ENCODE measurements around the gene NEAT1. TPM values are rescaled to one million over a fixed set of nuclear protein-coding genes. Genes with fewer than 3 reads are reported as not detected.

The NEAT1 gene
- polyA plus RNA-seq, 1 donor from 2014 or later: 4.2 TPM

DNA sequence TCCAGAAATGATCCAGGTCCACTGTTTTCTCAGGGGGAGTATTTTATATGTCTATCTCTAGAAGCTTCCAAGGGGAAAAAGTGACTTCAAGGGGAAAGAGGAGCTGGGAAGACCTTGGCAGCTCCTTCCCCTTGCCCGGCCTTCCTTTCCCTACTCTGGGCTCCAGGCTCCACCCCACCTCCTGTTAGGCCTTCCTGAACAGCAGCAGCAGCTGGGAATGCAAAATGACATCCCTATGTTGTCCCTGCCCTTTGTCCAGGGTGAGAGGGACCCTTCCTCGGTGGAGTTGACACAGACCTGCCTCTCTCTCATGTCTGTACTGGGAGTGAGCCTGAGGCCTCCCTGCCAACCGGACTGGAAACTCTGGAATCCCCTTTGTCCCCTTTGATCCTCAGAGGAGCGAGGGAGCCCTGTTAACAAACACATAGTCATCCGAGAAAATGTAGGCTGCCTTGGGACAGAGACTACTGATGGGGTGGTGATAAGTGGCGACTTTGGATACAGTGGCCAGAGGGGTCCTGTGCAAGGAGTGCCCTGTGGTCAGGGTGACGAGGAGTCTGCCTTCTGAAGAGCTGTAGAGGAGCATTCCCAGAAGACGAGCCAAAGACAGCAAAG lies 67.2 kb downstream of the NEAT1 start:
- no peaks in the 10 kb centered on the region for H3K36me3 ChIP-seq (ENCODE audit: insufficient read depth, low read length)
- no peaks in the 10 kb centered on the region for H3K27me3 ChIP-seq (ENCODE audit: insufficient read depth, low read depth, low read length)
- H4K20me1 ChIP-seq (ENCODE audit: insufficient read depth): no peaks in the 10 kb centered on the region
- H2AFZ ChIP-seq (ENCODE audit: low read depth, low read length): no peak overlapping the region
- peak overlapping the region; percentile 99 for H3K9ac ChIP-seq (ENCODE audit: low read length)
- peak overlapping the region; percentile 100 for H3K27ac ChIP-seq (ENCODE audit: low read length)
- peaks cover 88% of the 10 kb centered on the region for H3K79me2 ChIP-seq (replicated peaks; ENCODE audit: insufficient read depth, low read length)
- peaks cover 23% of the 10 kb centered on the region for H3F3A ChIP-seq (ENCODE audit: insufficient read depth, low read length, poor library complexity, severe bottlenecking)
- H3K4me3 ChIP-seq (ENCODE audit: low read length): peak overlapping the region; percentile 73
- H3K4me2 ChIP-seq (ENCODE audit: low read length): peak overlapping the region; percentile 96
- TF ChIP-seq, protein P1, sequence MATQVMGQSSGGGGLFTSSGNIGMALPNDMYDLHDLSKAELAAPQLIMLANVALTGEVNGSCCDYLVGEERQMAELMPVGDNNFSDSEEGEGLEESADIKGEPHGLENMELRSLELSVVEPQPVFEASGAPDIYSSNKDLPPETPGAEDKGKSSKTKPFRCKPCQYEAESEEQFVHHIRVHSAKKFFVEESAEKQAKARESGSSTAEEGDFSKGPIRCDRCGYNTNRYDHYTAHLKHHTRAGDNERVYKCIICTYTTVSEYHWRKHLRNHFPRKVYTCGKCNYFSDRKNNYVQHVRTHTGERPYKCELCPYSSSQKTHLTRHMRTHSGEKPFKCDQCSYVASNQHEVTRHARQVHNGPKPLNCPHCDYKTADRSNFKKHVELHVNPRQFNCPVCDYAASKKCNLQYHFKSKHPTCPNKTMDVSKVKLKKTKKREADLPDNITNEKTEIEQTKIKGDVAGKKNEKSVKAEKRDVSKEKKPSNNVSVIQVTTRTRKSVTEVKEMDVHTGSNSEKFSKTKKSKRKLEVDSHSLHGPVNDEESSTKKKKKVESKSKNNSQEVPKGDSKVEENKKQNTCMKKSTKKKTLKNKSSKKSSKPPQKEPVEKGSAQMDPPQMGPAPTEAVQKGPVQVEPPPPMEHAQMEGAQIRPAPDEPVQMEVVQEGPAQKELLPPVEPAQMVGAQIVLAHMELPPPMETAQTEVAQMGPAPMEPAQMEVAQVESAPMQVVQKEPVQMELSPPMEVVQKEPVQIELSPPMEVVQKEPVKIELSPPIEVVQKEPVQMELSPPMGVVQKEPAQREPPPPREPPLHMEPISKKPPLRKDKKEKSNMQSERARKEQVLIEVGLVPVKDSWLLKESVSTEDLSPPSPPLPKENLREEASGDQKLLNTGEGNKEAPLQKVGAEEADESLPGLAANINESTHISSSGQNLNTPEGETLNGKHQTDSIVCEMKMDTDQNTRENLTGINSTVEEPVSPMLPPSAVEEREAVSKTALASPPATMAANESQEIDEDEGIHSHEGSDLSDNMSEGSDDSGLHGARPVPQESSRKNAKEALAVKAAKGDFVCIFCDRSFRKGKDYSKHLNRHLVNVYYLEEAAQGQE (IDR thresholded peaks at IDR 0.05; ENCODE audit: borderline replicate concordance): peak; percentile 53
- no peak for TF ChIP-seq SMC3 (conservative IDR thresholded peaks at IDR 0.05; ENCODE audit: poor library complexity)
- no peaks in the 10 kb centered on the region for H3K9me2 ChIP-seq (ENCODE audit: insufficient read depth, low read length)
- no peaks in the 10 kb centered on the region for H3K9me3 ChIP-seq (ENCODE audit: low read length)

DNA sequence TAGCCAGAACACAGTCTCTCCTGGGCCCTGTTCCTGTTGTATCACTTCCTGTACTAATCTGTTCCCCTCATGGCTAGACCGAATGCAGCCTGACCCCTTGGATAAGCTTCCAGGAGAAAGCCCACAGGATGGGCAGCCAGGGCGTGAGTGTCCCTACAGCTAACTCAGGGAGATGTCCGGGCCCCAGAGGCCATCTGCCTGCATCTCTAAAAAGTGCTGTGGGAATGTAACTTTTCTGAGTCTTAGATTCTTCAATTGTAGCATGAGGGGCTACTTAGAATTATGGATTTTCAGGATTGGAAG lies 68.5 kb downstream of the NEAT1 start:
- no peaks in the 10 kb centered on the region for H3K9me3 ChIP-seq (ENCODE audit: low read length)
- no peak overlapping the region for H3K4me3 ChIP-seq (ENCODE audit: low read length)
- H4K20me1 ChIP-seq (ENCODE audit: insufficient read depth): no peaks in the 10 kb centered on the region
- H3K79me2 ChIP-seq (replicated peaks; ENCODE audit: insufficient read depth, low read length): peaks cover 88% of the 10 kb centered on the region
- peak overlapping the region; percentile 47 for H3K9ac ChIP-seq (ENCODE audit: low read length)
- no peaks in the 10 kb centered on the region for H3K36me3 ChIP-seq (ENCODE audit: insufficient read depth, low read length)
- no peaks in the 10 kb centered on the region for H3K27me3 ChIP-seq (ENCODE audit: insufficient read depth, low read depth, low read length)
- no peak overlapping the region for H3K4me2 ChIP-seq (ENCODE audit: low read length)
- H2AFZ ChIP-seq (ENCODE audit: low read depth, low read length): no peak overlapping the region
- peaks cover 23% of the 10 kb centered on the region for H3F3A ChIP-seq (ENCODE audit: insufficient read depth, low read length, poor library complexity, severe bottlenecking)
- TF ChIP-seq SMC3 (conservative IDR thresholded peaks at IDR 0.05; ENCODE audit: poor library complexity): no peak
- no peaks in the 10 kb centered on the region for H3K9me2 ChIP-seq (ENCODE audit: insufficient read depth, low read length)
- H3K27ac ChIP-seq (ENCODE audit: low read length): peak overlapping the region; percentile 61

DNA sequence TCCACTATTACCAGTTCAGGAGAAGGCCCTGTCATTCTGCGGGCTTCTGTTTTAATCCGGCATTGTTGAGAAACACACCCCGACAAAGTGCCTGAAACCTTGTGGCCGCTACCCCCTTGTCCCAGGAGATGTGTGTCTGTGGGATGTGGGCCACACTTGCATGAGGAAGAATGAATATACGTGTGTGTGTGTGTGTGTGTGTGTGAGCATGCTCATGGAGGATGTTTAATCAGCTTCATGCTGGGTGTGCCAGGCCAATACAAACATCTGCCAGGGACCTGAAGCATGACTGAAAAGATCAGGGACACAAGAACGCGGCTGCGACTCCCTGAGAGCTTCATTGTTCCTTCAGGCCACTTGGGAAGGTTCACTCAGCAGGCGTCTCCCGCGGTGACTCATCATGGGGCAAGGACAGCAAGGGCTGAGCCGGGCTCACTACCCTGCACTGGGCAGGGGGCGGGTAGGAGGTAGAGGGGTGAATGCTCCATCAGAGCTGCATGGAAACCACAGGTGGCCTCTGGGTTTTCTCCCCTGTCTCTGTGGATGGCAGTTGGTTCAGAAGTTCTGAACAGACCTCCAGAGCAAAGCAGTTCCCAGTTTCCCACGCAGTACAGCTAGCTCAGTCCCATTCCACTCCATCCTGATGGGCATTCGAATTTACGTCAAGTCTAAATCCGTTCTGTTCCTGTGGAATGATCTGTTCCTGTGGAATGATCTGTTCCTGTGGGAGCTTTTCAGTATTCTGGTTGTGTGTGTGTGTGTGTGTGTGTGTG lies 69.2 kb downstream of the NEAT1 start:
- no peak overlapping the region for H3K4me2 ChIP-seq (ENCODE audit: low read length)
- H3K9ac ChIP-seq (ENCODE audit: low read length): peak overlapping the region; percentile 47
- TF ChIP-seq, protein P2, sequence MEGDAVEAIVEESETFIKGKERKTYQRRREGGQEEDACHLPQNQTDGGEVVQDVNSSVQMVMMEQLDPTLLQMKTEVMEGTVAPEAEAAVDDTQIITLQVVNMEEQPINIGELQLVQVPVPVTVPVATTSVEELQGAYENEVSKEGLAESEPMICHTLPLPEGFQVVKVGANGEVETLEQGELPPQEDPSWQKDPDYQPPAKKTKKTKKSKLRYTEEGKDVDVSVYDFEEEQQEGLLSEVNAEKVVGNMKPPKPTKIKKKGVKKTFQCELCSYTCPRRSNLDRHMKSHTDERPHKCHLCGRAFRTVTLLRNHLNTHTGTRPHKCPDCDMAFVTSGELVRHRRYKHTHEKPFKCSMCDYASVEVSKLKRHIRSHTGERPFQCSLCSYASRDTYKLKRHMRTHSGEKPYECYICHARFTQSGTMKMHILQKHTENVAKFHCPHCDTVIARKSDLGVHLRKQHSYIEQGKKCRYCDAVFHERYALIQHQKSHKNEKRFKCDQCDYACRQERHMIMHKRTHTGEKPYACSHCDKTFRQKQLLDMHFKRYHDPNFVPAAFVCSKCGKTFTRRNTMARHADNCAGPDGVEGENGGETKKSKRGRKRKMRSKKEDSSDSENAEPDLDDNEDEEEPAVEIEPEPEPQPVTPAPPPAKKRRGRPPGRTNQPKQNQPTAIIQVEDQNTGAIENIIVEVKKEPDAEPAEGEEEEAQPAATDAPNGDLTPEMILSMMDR (IDR thresholded peaks at IDR 0.05; ENCODE audit: poor library complexity, severe bottlenecking): no peak
- TF ChIP-seq MXI1 (conservative IDR thresholded peaks at IDR 0.05; ENCODE audit: poor library complexity, severe bottlenecking) (no peak), EZH2 (IDR thresholded peaks at IDR 0.05; ENCODE audit: borderline replicate concordance, insufficient read depth, low read length, poor library complexity, severe bottlenecking) (no peak), TAF1 (IDR thresholded peaks at IDR 0.05; ENCODE audit: low read depth) (no peak), POLR2AphosphoS5 (IDR thresholded peaks at IDR 0.05) (no peak), EP300 (conservative IDR thresholded peaks at IDR 0.05; ENCODE audit: poor library complexity, severe bottlenecking) (no peak), SMC3 (conservative IDR thresholded peaks at IDR 0.05; ENCODE audit: poor library complexity) (no peak), RAD21 (conservative IDR thresholded peaks at IDR 0.05) (no peak)
- TF ChIP-seq, protein P1 (IDR thresholded peaks at IDR 0.05; ENCODE audit: borderline replicate concordance): no peak
- H2AFZ ChIP-seq (ENCODE audit: low read depth, low read length): no peak overlapping the region
- H3K9me3 ChIP-seq (ENCODE audit: low read length): no peaks in the 10 kb centered on the region
- H3K36me3 ChIP-seq (ENCODE audit: insufficient read depth, low read length): no peaks in the 10 kb centered on the region
- no peaks in the 10 kb centered on the region for H3K9me2 ChIP-seq (ENCODE audit: insufficient read depth, low read length)
- peak overlapping the region; percentile 32 for H3K4me3 ChIP-seq (ENCODE audit: low read length)
- H3K27me3 ChIP-seq (ENCODE audit: insufficient read depth, low read depth, low read length): no peaks in the 10 kb centered on the region
- peaks cover 23% of the 10 kb centered on the region for H3F3A ChIP-seq (ENCODE audit: insufficient read depth, low read length, poor library complexity, severe bottlenecking)
- H4K20me1 ChIP-seq (ENCODE audit: insufficient read depth): no peaks in the 10 kb centered on the region
- peaks cover 88% of the 10 kb centered on the region for H3K79me2 ChIP-seq (replicated peaks; ENCODE audit: insufficient read depth, low read length)
- peak overlapping the region; percentile 61 for H3K27ac ChIP-seq (ENCODE audit: low read length)

Measured in neural cell (in vitro differentiated cells).